OCI-LY3 (cell line): ENCODE results near the gene NEURL1.

ENCODE experiments used
- H2AFZ ChIP-seq: fragments of 200-600, 300-600 bp; shearing (Covaris generic); 2 replicates; pipeline ENCODE4 v1.6.0; 2014; ENCODE audit warnings: antibody characterized with exemption, low read depth, low read length
- H3K27ac ChIP-seq: fragments of 200-600, 300-600 bp; sonication (generic); 2 replicates; pipeline ENCODE4 v1.5.1; 2014; ENCODE audit warnings: mild to moderate bottlenecking, low read length, moderate library complexity, mixed read lengths
- H3K27me3 ChIP-seq: fragments of 200-600, 300-600 bp; sonication (generic); 2 replicates; pipeline ENCODE4 v1.6.1; 2014; ENCODE audit warnings: low read depth, low read length, mixed read lengths
- H3K36me3 ChIP-seq: fragments of 200-600, 300-600 bp; sonication (generic); replicated peaks from 2 replicates; pipeline ENCODE3; 2014; ENCODE audit warnings: low read depth, low read length, mixed read lengths
- H3K4me1 ChIP-seq: fragments of 300-600, 200-600 bp; sonication (generic); 2 replicates; pipeline ENCODE4 v1.6.1; 2014; ENCODE audit warnings: low read length, mixed read lengths
- H3K4me2 ChIP-seq: fragments of 200-600, 300-600 bp; sonication (generic); 2 replicates; pipeline ENCODE4 v1.6.1; 2014; ENCODE audit warnings: low read length, mixed read lengths
- H3K4me3 ChIP-seq: fragments of 300-600, 200-600 bp; sonication (generic); 2 replicates; pipeline ENCODE4 v1.5.1; 2014; ENCODE audit warnings: antibody characterized with exemption, mild to moderate bottlenecking, low read length, moderate library complexity
- H3K79me2 ChIP-seq: fragments of 300-600, 200-600 bp; shearing (Covaris generic); 2 replicates; pipeline ENCODE4 v1.6.1; 2014; ENCODE audit warnings: mild to moderate bottlenecking, low read length, mixed read lengths
- H3K9ac ChIP-seq: fragments of 300-600, 200-600 bp; shearing (Covaris generic); 2 replicates; pipeline ENCODE4 v1.6.0; 2014; ENCODE audit warnings: mild to moderate bottlenecking, low read length, moderate library complexity
- H3K9me3 ChIP-seq: fragments of 200-600, 300-600 bp; shearing (Covaris generic); 2 replicates; pipeline ENCODE4 v1.6.1; 2014; ENCODE audit warnings: low read length, mixed read lengths; ENCODE audit not compliant: insufficient read depth
- H4K20me1 ChIP-seq: fragments of 200-600, 300-600 bp; sonication (generic); 2 replicates; pipeline ENCODE4 v1.6.1; 2016; ENCODE audit warnings: low read length, mixed read lengths; ENCODE audit not compliant: insufficient read depth
- EZH2phosphoT487 ChIP-seq: fragments of 200-600 bp; shearing (Covaris generic); IDR thresholded peaks from 2 replicates; pipeline ENCODE4 v1.6.1; 2018; ENCODE audit warnings: antibody characterized with exemption, mixed run types, low read depth
- TF ChIP-seq, protein P1 (sequence below): fragments of 200-600, 300-600 bp; sonication (generic); IDR thresholded peaks from 2 replicates; pipeline ENCODE4 v1.5.1; 2014; ENCODE audit warnings: antibody characterized with exemption, low read length, low read depth

The NEURL1 gene

DNA sequence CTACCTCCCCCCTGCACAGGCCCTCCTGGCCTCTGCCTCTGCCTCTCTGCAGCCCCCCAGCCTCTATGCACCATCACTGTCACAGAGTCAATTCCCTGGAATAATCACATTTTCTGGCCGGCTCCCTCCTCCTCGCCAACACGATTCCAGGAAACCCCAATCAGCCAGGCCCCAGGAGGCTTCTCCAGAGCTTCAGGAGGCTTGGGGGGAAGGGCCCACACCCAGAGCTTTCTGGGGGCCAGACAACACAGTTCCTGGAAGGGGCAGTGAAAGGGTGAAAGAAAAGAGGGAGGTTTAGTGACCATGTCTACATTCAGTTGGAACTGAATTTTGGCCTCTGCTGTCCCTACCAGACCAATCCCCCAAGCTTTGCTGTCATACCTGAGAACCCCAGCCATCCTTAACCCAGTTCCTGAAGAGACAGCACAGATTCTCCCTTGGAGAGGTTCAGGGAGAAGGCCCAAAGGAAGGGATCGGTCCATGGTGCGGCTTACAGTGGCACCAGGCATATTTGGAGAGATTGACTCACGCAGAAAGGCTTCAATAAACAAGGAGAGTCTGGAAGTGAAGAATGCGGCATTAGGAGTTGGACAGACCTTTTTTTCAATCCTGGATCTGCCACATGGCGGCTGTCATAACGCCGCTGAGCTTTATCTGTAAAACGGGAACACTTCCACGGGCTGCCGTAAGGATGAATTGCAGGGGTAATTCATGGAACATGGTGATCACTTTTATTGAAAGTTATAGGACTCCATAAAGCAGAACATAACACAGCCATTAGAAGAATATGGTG, 89.0 kb downstream of the NEURL1 start:
- TF ChIP-seq, protein P1, sequence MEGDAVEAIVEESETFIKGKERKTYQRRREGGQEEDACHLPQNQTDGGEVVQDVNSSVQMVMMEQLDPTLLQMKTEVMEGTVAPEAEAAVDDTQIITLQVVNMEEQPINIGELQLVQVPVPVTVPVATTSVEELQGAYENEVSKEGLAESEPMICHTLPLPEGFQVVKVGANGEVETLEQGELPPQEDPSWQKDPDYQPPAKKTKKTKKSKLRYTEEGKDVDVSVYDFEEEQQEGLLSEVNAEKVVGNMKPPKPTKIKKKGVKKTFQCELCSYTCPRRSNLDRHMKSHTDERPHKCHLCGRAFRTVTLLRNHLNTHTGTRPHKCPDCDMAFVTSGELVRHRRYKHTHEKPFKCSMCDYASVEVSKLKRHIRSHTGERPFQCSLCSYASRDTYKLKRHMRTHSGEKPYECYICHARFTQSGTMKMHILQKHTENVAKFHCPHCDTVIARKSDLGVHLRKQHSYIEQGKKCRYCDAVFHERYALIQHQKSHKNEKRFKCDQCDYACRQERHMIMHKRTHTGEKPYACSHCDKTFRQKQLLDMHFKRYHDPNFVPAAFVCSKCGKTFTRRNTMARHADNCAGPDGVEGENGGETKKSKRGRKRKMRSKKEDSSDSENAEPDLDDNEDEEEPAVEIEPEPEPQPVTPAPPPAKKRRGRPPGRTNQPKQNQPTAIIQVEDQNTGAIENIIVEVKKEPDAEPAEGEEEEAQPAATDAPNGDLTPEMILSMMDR: no peak
- TF ChIP-seq EZH2phosphoT487: no peak
- Histone ChIP-seq H3K36me3 (no peaks in the 10 kb centered on the region), H3K79me2 (no peaks in the 10 kb centered on the region), H3K9ac (no peak overlapping the region), H3K4me2 (no peak overlapping the region), H3K4me1 (no peaks in the 10 kb centered on the region), H2AFZ (no peak overlapping the region), H3K27ac (no peak overlapping the region), H3K27me3 (no peaks in the 10 kb centered on the region), H3K4me3 (no peak overlapping the region), H3K9me3 (no peaks in the 10 kb centered on the region), H4K20me1 (no peaks in the 10 kb centered on the region)

- no peak overlapping the region for H3K27ac ChIP-seq
- no peaks in the 10 kb centered on the region for H3K4me1 ChIP-seq
- no peak overlapping the region for H3K9ac ChIP-seq
- TF ChIP-seq, protein P1: no peak
- no peak for TF ChIP-seq EZH2phosphoT487
- no peak overlapping the region for H3K4me3 ChIP-seq
- H3K79me2 ChIP-seq: no peaks in the 10 kb centered on the region
- no peaks in the 10 kb centered on the region for H4K20me1 ChIP-seq
- no peak overlapping the region for H3K4me2 ChIP-seq
- H2AFZ ChIP-seq: no peak overlapping the region
- no peaks in the 10 kb centered on the region for H3K27me3 ChIP-seq
- H3K36me3 ChIP-seq: no peaks in the 10 kb centered on the region
- no peaks in the 10 kb centered on the region for H3K9me3 ChIP-seq
These were observed 90.3 kb downstream of the NEURL1 start for GRCh38 chr10:103583871-103584215.

GRCh38 chr10:103584216-103585010, 90.9 kb downstream of the NEURL1 start:
- H3K9ac ChIP-seq: no peak overlapping the region
- no peak overlapping the region for H3K27ac ChIP-seq
- no peaks in the 10 kb centered on the region for H3K79me2 ChIP-seq
- no peak overlapping the region for H3K4me3 ChIP-seq
- no peak overlapping the region for H2AFZ ChIP-seq
- TF ChIP-seq EZH2phosphoT487: no peak
- TF ChIP-seq, protein P1: no peak
- H3K36me3 ChIP-seq: no peaks in the 10 kb centered on the region
- no peaks in the 10 kb centered on the region for H3K27me3 ChIP-seq
- no peaks in the 10 kb centered on the region for H4K20me1 ChIP-seq
- H3K4me1 ChIP-seq: no peaks in the 10 kb centered on the region
- H3K4me2 ChIP-seq: no peak overlapping the region
- no peaks in the 10 kb centered on the region for H3K9me3 ChIP-seq

GRCh38 chr10:103585011-103585405, 91.5 kb downstream of the NEURL1 start:
- no peak overlapping the region for H3K4me3 ChIP-seq

More at GRCh38 chr10:103585011-103585405, 91.5 kb downstream of the NEURL1 start:
- Histone ChIP-seq H3K4me2 (no peak overlapping the region), H3K79me2 (no peaks in the 10 kb centered on the region), H2AFZ (no peak overlapping the region), H3K9me3 (no peaks in the 10 kb centered on the region), H3K9ac (no peak overlapping the region), H4K20me1 (no peaks in the 10 kb centered on the region), H3K36me3 (no peaks in the 10 kb centered on the region), H3K4me1 (no peaks in the 10 kb centered on the region), H3K27me3 (no peaks in the 10 kb centered on the region), H3K27ac (no peak overlapping the region)
- TF ChIP-seq, protein P1: no peak
- TF ChIP-seq EZH2phosphoT487: no peak
